ENCODE results near the gene DDX23.

Gene DDX23

GRCh38 chr12:48794870-48795269 is 57.1 kb downstream of the DDX23 start:
- DNase-seq = no peak

GRCh38 chr12:48793696-48794095 is 58.3 kb downstream of the DDX23 start:
- DNase-seq = no peak

- DNase-seq = no peak
Measured at GRCh38 chr12:48789858-48790326, 62.1 kb downstream of the DDX23 start.

GRCh38 chr12:48788854-48789775 is 62.8 kb downstream of the DDX23 start, which contains the start of gene ADCY6:
Gene ADCY6, minus strand, starts transcription at chr12:48789089. Its CDS starts 5,655 bp downstream, at chr12:48783434.
- DNase-seq = no peak

- no peak for DNase-seq
Measured at GRCh38 chr12:48788524-48788853, 63.5 kb downstream of the DDX23 start.

DNA sequence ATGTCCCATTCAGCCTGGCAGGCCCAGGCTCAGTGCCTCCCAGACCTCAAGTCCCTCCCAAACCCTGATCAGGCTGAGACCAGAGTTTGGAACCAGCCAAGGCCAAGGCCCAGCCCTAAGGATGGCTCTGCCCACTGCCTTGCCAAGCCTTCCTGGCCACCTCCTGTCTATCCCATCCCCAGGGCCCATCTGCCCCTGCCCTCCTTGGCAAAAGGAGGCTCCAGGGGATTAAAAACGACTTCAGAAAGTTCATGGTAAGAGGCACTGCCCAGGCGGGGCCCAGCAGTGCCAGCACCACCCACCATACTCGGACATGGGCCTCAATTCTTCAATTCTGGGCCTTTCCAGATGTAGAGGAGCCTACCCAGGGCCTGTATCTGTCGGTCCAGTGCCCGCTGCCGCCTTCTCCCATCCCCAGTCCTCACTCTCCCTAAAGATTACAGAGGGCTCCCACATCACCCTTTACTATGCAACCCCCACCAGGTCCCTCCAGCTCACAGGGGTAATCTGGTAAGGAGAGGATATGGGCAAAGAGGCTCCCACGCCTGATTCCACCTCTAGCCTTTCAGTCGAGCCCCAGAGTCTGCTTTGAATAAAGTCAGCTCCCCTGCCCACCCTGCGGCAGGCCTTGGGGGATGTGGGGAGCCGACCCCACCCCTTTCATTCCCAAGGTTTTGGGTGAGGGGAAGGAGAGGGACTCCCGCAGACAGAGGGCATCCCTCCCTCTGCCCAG is 64.0 kb downstream of the DDX23 start:
- no peak for DNase-seq

- no peak for DNase-seq
Measured at GRCh38 chr12:48786591-48787544, 65.1 kb downstream of the DDX23 start.

DNA sequence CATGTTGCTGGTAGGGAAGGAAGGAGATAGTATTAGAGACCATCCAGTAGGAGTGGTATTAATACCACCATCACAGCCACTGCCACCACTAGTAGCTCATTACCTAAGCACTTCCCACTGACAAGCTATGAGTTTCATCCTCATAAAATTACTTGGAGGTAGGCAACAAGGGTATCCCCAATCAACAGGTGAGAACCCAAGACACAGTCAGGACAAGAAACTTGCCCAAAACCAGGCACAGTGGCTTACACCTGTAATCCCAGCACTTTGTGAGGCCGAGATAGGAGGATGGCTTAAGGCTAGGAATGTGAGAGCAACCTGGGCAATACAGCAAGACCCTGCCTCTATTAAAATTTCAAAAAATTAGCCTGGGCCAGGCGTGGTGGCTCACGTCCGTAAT is 68.5 kb downstream of the DDX23 start:
- DNase-seq = no peak

DNA sequence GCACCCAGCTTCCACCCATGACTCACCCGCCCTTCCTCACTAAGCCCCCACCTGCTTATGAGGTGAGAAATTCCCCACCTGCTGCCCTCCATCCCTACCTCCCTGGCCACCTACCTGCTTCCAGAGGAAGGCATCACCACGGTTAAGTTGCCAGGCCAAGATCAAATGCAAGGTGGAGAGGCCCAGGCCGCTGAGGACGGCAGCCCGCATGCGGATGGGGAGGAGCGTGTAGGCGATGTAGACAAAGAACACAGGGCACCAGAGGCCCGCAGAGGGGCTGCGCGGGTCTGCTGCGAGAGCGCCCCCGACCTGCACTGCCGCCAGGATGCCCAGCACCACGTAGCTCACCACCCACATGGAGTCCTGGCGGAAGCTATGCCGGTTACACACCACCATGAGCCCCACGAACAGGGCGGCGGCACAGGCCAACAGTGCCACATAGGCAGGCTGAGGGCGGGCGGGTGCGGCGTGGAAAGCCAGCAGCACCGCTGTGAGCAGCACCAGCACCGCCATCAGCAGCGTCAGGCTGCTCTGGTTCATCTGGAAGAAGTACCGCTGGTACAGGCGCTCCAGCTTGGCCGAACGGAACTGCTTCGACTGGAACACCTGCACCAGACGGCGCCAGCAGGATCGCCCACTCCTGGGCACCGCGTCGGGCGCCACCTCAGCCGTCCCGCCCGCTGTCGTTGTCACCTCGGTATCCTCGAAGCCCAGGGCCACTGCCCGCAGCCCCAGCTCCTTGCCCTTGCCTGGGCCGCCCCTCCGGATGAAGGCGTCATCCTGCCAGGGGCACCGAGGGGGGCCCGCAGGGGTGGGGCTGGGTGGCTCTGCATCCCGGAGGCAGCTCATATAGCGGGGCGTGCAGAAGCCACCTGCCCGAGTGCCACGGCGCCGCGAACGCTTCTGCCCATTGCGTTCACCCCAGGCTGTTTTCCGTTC is 69.2 kb downstream of the DDX23 start:
- DNase-seq = no peak

- DNase-seq = no peak
Measured at GRCh38 chr12:48781750-48782456, 70.1 kb downstream of the DDX23 start.

GRCh38 chr12:48780381-48781025 is 71.5 kb downstream of the DDX23 start:
- DNase-seq = no peak

- no peak for DNase-seq
Measured at GRCh38 chr12:48779869-48780268, 72.1 kb downstream of the DDX23 start.
